Fibroblast of villous mesenchyme (primary cell): ENCODE results near the gene FBXO11. TPM values are rescaled to one million over a fixed set of nuclear protein-coding genes. Genes with fewer than 3 reads are reported as not detected.

Experiments
- DNase-seq: peaks from one replicate; pipeline ENCODE4 v3.0.0-alpha.2; 2010; ENCODE audit warnings: low read depth
- H3K4me3 ChIP-seq: 2 replicates; pipeline ENCODE4 v1.5.1; 2011; ENCODE audit warnings: low read depth, mild to moderate bottlenecking, low read length
- CTCF ChIP-seq: IDR thresholded peaks from 2 replicates; pipeline ENCODE4 v1.5.1; 2012; ENCODE audit warnings: low read depth, mild to moderate bottlenecking, low read length; ENCODE audit not compliant: insufficient read depth
- total RNA-seq: library from RNA; depleted of rRNA; stranded (reverse); fragments of >200 nt; gene quantifications from 2 replicates; pipeline ENCODE4 v1.2.3, GENCODE V29; 2012

FBXO11 gene
- total RNA-seq, 1 donor: 48.8 TPM

- peak; percentile 4 for TF ChIP-seq CTCF
- DNase-seq: peak; percentile 65
These were observed 122.6 kb downstream of the FBXO11 start for GRCh38 chr2:47783486-47784351.

GRCh38 chr2:47782671-47783485 lies 123.4 kb downstream of the FBXO11 start, which contains the start of gene MSH6:
Gene MSH6 (plus strand): TSS chr2:47783145. CDS start chr2:47783234, 89 bp downstream.
- DNase-seq: peak; percentile 89
- TF ChIP-seq CTCF: no peak
- H3K4me3 ChIP-seq: peak within 1 kb of the TSS; percentile 86

More at GRCh38 chr2:47783486-47784351, 122.6 kb downstream of the FBXO11 start:
- peak overlapping the region; percentile 86 for H3K4me3 ChIP-seq

- no peak for TF ChIP-seq CTCF
- no peak for DNase-seq
- peak overlapping the region; percentile 69 for H3K4me3 ChIP-seq
These were observed 124.0 kb downstream of the FBXO11 start for GRCh38 chr2:47782381-47782670.

- H3K4me3 ChIP-seq: no peak overlapping the region
- DNase-seq: no peak
- TF ChIP-seq CTCF: no peak
These were observed 126.9 kb downstream of the FBXO11 start for GRCh38 chr2:47779426-47779790.

- H3K4me3 ChIP-seq: no peak overlapping the region
- no peak for TF ChIP-seq CTCF
- DNase-seq: no peak
These were observed 127.4 kb downstream of the FBXO11 start for GRCh38 chr2:47778698-47779425.

GRCh38 chr2:47777277-47777937 lies 128.9 kb downstream of the FBXO11 start:
- no peak for DNase-seq
- H3K4me3 ChIP-seq: no peak overlapping the region
- TF ChIP-seq CTCF: no peak
